VCaP (cell line): Measurements from ENCODE around the gene DENND4A.

Source experiments
- H3K27ac ChIP-seq: fragments of 450-650 bp; 2 replicates; pipeline ENCODE4 v1.5.1; 2017
- CTCF ChIP-seq: fragments of 450-650 bp; conservative IDR thresholded peaks from 2 replicates; pipeline ENCODE4 v1.5.1; 2017; ENCODE audit warnings: mild to moderate bottlenecking, moderate library complexity

The DENND4A gene

GRCh38 chr15:65645392-65645791, 146.7 kb downstream of the DENND4A start:
- TF ChIP-seq CTCF, result no peak

GRCh38 chr15:65644282-65644681, 147.8 kb downstream of the DENND4A start:
- TF ChIP-seq CTCF, result no peak
- no peak overlapping the region for H3K27ac ChIP-seq

More at GRCh38 chr15:65645392-65645791, 146.7 kb downstream of the DENND4A start:
- H3K27ac ChIP-seq, result no peak overlapping the region

GRCh38 chr15:65642594-65642993, 149.5 kb downstream of the DENND4A start:
- TF ChIP-seq CTCF, result no peak
- H3K27ac ChIP-seq, result peak overlapping the region; percentile 67

- no peak for TF ChIP-seq CTCF
- H3K27ac ChIP-seq, result peak overlapping the region; percentile 67
Observed at GRCh38 chr15:65641768-65642475, 150.2 kb downstream of the DENND4A start.

GRCh38 chr15:65639509-65639908, 152.6 kb downstream of the DENND4A start:
- no peak for TF ChIP-seq CTCF
- no peak overlapping the region for H3K27ac ChIP-seq

GRCh38 chr15:65638681-65639089, 153.4 kb downstream of the DENND4A start:
- TF ChIP-seq CTCF, result peak; percentile 93

GRCh38 chr15:65638109-65638508, 154.0 kb downstream of the DENND4A start:
- no peak overlapping the region for H3K27ac ChIP-seq
- TF ChIP-seq CTCF, result no peak

More at GRCh38 chr15:65638681-65639089, 153.4 kb downstream of the DENND4A start:
- H3K27ac ChIP-seq, result no peak overlapping the region
